ENCODE measurements around the gene CFAP43.

DNA sequence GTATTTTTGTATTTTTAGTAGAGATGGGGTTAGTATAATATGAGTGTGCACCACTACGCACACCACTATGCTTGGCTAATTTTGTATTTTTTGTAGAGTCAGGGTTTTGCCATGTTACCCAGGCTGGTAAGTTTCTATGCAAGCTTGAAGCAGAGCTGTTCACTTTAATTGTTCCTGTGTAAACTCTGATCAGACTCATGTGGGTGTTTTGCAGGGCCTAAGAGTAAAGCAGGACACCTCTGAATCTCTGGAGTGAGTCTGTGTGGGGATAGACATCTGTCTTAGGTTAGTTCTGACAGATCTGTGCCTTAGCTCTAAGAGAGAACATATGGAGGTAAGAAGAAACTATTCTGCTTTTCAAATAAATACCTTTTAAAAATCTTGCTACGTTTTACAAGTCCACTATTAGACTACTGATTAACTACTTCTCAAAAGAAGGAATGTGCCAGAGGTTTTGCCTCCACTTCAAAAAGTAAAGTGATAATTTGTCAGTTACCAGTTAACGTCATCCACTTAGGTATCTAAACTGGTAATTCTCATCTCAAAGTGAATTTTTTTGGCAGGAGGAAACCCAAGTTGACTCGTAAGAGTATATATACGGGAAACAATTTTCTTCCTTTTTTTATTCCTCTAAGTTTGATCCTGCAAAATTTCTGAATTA lies 147.6 kb downstream of the CFAP43 start:
- TF ChIP-seq POLR2A (IDR thresholded peaks at IDR 0.05; ENCODE audit: low read depth, low read length) (no peak), TAF1 (IDR thresholded peaks at IDR 0.05; ENCODE audit: low read depth, low read length) (no peak), POLR2AphosphoS5 (IDR thresholded peaks at IDR 0.05; ENCODE audit: low read depth, low read length) (no peak), PAX5 (IDR thresholded peaks at IDR 0.05; ENCODE audit: insufficient read depth, low read length, severe bottlenecking) (no peak)
